IMR-90 (cell line): ENCODE data around the gene OR5A2. TPM values are rescaled to one million over a fixed set of nuclear protein-coding genes. Genes with fewer than 3 reads are reported as not detected.
"Not testable (repeated sequence)": the region's sequence is repeated elsewhere in the genome, so short reads cannot be mapped to it uniquely, and the experiment has no call there.

Experiments
- ATAC-seq: fragments of 200-7000 bp; cut with Tn5 transposase; 2 replicates; pipeline ENCODE4 v1.9.1; 2020; ENCODE audit warnings: low read depth, mild to moderate bottlenecking, moderate library complexity
- BruUV-seq: library from RNA; stranded (reverse); fragments of 400-500 nt; replicated peaks from 2 replicates; lab custom pipeline; 2021; lab: Mats Ljungman, UMichigan
- CTCF ChIA-PET: fragments of 300-600 bp; formaldehyde crosslinking; extraction: SDS; loops from one replicate; lab custom pipeline; 2021; ENCODE audit warnings: antibody characterized with exemption; lab: Yijun Ruan, JAX
- POLR2A ChIA-PET: fragments of 300-600 bp; sonication (Branson Sonifier 250); formaldehyde crosslinking; loops from one replicate; lab custom pipeline; 2022; ENCODE audit warnings: antibody characterized with exemption; ENCODE audit not compliant: unreplicated experiment; lab: Charles Lee
- DNase-seq: peaks from one replicate; pipeline ENCODE4 v3.0.0; 2013
- H2AFZ ChIP-seq: replicated peaks from 2 replicates; pipeline ENCODE3; 2013; ENCODE audit warnings: low read length, mild to moderate bottlenecking; ENCODE audit not compliant: poor library complexity
- H2AK5ac ChIP-seq: 2 replicates; pipeline ENCODE4 v1.6.1; 2013; ENCODE audit warnings: low read depth, low read length, inconsistent platforms
- H2AK9ac ChIP-seq: replicated peaks from 2 replicates; pipeline ENCODE3; 2013; ENCODE audit warnings: mild to moderate bottlenecking, low read depth, low read length, moderate library complexity; ENCODE audit not compliant: poor library complexity
- H2BK120ac ChIP-seq: 2 replicates; pipeline ENCODE4 v1.6.1; 2013; ENCODE audit warnings: low read depth, low read length, inconsistent platforms
- H2BK15ac ChIP-seq: 3 replicates; pipeline ENCODE4 v1.6.1; 2013; ENCODE audit warnings: low read depth, low read length, inconsistent platforms
- H2BK20ac ChIP-seq: 2 replicates; pipeline ENCODE4 v1.6.1; 2013; ENCODE audit warnings: low read depth, mild to moderate bottlenecking, inconsistent platforms, low read length, moderate library complexity
- H2BK5ac ChIP-seq: 2 replicates; pipeline ENCODE4 v1.6.1; 2013; ENCODE audit warnings: mild to moderate bottlenecking, low read depth, low read length, inconsistent platforms; ENCODE audit not compliant: poor library complexity, severe bottlenecking
- H3K14ac ChIP-seq: replicated peaks from 2 replicates; pipeline ENCODE4 v1.6.1; 2013; ENCODE audit warnings: low read depth, low read length, inconsistent platforms
- H3K18ac ChIP-seq: 2 replicates; pipeline ENCODE4 v1.6.1; 2013; ENCODE audit warnings: low read depth, low read length, control low read depth
- H3K23ac ChIP-seq: 2 replicates; pipeline ENCODE4 v1.6.1; 2013; ENCODE audit warnings: low read depth, low read length, inconsistent platforms
- H3K27ac ChIP-seq: 2 replicates; pipeline ENCODE4 v1.5.1; 2013; ENCODE audit warnings: mild to moderate bottlenecking, control low read depth, low read length; ENCODE audit not compliant: insufficient read depth
- H3K27me3 ChIP-seq: 2 replicates; pipeline ENCODE4 v1.6.1; 2013; ENCODE audit warnings: low read length; ENCODE audit not compliant: control insufficient read depth, insufficient read depth
- H3K36me3 ChIP-seq: 2 replicates; pipeline ENCODE4 v1.6.1; 2013; ENCODE audit warnings: low read length, mixed read lengths; ENCODE audit not compliant: control insufficient read depth, insufficient read depth
- H3K4ac ChIP-seq: 2 replicates; pipeline ENCODE4 v1.6.1; 2013; ENCODE audit warnings: low read depth, low read length, inconsistent platforms
- H3K4me1 ChIP-seq: 2 replicates; pipeline ENCODE4 v1.6.1; 2013; ENCODE audit warnings: low read length, mixed read lengths; ENCODE audit not compliant: control insufficient read depth, insufficient read depth
- H3K4me2 ChIP-seq: 2 replicates; pipeline ENCODE4 v1.6.1; 2013; ENCODE audit warnings: low read depth, mild to moderate bottlenecking, control low read depth, low read length, moderate library complexity
- H3K4me3 ChIP-seq: 2 replicates; pipeline ENCODE4 v1.5.1; 2013; ENCODE audit warnings: low read depth, mild to moderate bottlenecking, control low read depth, low read length, moderate library complexity; ENCODE audit not compliant: insufficient read depth
- H3K56ac ChIP-seq: 2 replicates; pipeline ENCODE4 v1.6.1; 2013; ENCODE audit warnings: low read length, inconsistent platforms; ENCODE audit not compliant: insufficient read depth; ENCODE audit errors: extremely low read depth
- H3K79me1 ChIP-seq, 2 experiments: 2 replicates each; pipeline ENCODE4 v1.6.1; 2013; ENCODE audit warnings: low read length in 2 of 2, inconsistent platforms in 1 of 2, low read depth in 1 of 2
- H3K9ac ChIP-seq: 2 replicates; pipeline ENCODE4 v1.6.1; 2013; ENCODE audit warnings: low read depth, low read length, control low read depth
- H3K9me1 ChIP-seq: 2 replicates; pipeline ENCODE4 v1.6.1; 2013; ENCODE audit warnings: low read length, inconsistent platforms; ENCODE audit not compliant: insufficient read depth
- H3K9me3 ChIP-seq: 2 replicates; pipeline ENCODE4 v1.6.1; 2013; ENCODE audit warnings: low read length; ENCODE audit not compliant: control insufficient read depth, insufficient read depth
- H4K20me1 ChIP-seq: 2 replicates; pipeline ENCODE4 v1.6.1; 2013; ENCODE audit warnings: low read length, inconsistent platforms; ENCODE audit not compliant: insufficient read depth
- H4K5ac ChIP-seq: 2 replicates; pipeline ENCODE4 v1.6.1; 2013; ENCODE audit warnings: mild to moderate bottlenecking, low read depth, low read length, control low read depth
- H4K8ac ChIP-seq, 2 experiments: 2 replicates each; pipeline ENCODE4 v1.6.1; 2013; ENCODE audit warnings: low read depth in 2 of 2, low read length in 2 of 2, control low read depth in 1 of 2, inconsistent platforms in 1 of 2
- H4K91ac ChIP-seq: 2 replicates; pipeline ENCODE4 v1.6.1; 2013; ENCODE audit warnings: low read depth, low read length, inconsistent platforms; ENCODE audit not compliant: insufficient read depth
- WGBS, 2 experiments: methylation state at CpG; one replicate each; pipeline versions ENCODE4 v1.1.5 to v1.1.7; 2013; ENCODE audit warnings: missing lambda C conversion rate in 2 of 2; ENCODE audit not compliant: insufficient read length in 1 of 2; ENCODE audit errors: extremely low coverage in 2 of 2; 5-methylcytosine and 5-hydroxymethylcytosine counted together
- dilution Hi-C: fragments of 300-500 bp; cut with HindIII; formaldehyde crosslinking; loops from one replicate; pipeline ENCODE4 v1.14.3; 2018; ENCODE audit warnings: low sequenced_read_pairs; ENCODE audit not compliant: unreplicated experiment
- in situ Hi-C: fragments of 300-500 bp; cut with MboI; formaldehyde crosslinking; loops from 3 replicates; pipeline ENCODE4 v1.14.3; 2019; ENCODE audit warnings: low sequenced_read_pairs, inconsistent platforms, mixed read lengths
- intact Hi-C: fragments of 100-400 bp; cut with micrococcal nuclease; formaldehyde crosslinking; loops from 2 replicates; pipeline ENCODE4 v1.10.0; 2022
- polyA plus RNA-seq, 3 experiments: library from polyadenylated mRNA; depleted of rRNA; stranded (reverse); fragments of >200 nt; gene quantifications; 2 replicates each; pipeline ENCODE4 v1.2.3, GENCODE V29; 2012; ENCODE audit warnings: low replicate concordance in 1 of 3
- total RNA-seq: library from RNA; depleted of rRNA; stranded (reverse); fragments of >200 nt; gene quantifications from 2 replicates; pipeline ENCODE4 v1.2.3, GENCODE V29; 2012

The OR5A2 gene
- total and polyA plus RNA-seq, 2 of the 4 experiments (the other 2 are of a cell fraction), result not detected

- H3K36me3 ChIP-seq, H3K27me3 ChIP-seq, H3K4me3 ChIP-seq, H3K23ac ChIP-seq, in situ Hi-C loops, POLR2A ChIA-PET, H3K56ac ChIP-seq, DNase-seq, H4K91ac ChIP-seq, H3K79me1 ChIP-seq, H4K5ac ChIP-seq, H3K4me2 ChIP-seq, H2BK120ac ChIP-seq, BruUV-seq, H3K4me1 ChIP-seq, H3K27ac ChIP-seq, H4K8ac ChIP-seq, dilution Hi-C loops, intact Hi-C loops, H2AFZ ChIP-seq, H2AK5ac ChIP-seq, H3K9me1 ChIP-seq, CTCF ChIA-PET, H3K9me3 ChIP-seq, H3K18ac ChIP-seq, H2BK15ac ChIP-seq, H4K20me1 ChIP-seq, ATAC-seq, H2BK20ac ChIP-seq, H2AK9ac ChIP-seq, H3K14ac ChIP-seq, H3K4ac ChIP-seq, H3K9ac ChIP-seq, H2BK5ac ChIP-seq: not testable (repeated sequence)
- 31% methylated on average over 2 of the region's 3 CpGs; no CpG with 5 or more reads in 1 of the 2 experiments for WGBS, 2 experiments
Observed at GRCh38 chr11:59372324-59372723, 53.9 kb downstream of the OR5A2 start.
